ENCODE results near the gene ENTR1. TPM values are rescaled to one million over a fixed set of nuclear protein-coding genes. Genes with fewer than 3 reads are reported as not detected.

Gene ENTR1
- 59.1 TPM for polyA plus RNA-seq (ENCODE audit: insufficient read length)
- long read RNA-seq, donor 1, partial matches to known transcripts = 0 of 8 reads
- long read RNA-seq, donor 1, other reads (novel, unspliced or antisense) = 0 of 8 reads
- long read RNA-seq, donor 2, partial matches to known transcripts = 0 of 5 reads
- long read RNA-seq, donor 2, other reads (novel, unspliced or antisense) = 0 of 5 reads
- long read RNA-seq, donor 3, transcript ENTR1-204 (8 exons, 2,129 nt) = major isoform, 5 of 10 reads
- long read RNA-seq, donor 3, partial matches to known transcripts = 0 of 10 reads
- long read RNA-seq, donor 3, other reads (novel, unspliced or antisense) = 0 of 10 reads
- long read RNA-seq, donor 4, partial matches to known transcripts = 0 of 1 reads
- long read RNA-seq, donor 4, other reads (novel, unspliced or antisense) = 0 of 1 reads
- long read RNA-seq, donor 5, transcript ENTR1-204 (8 exons, 2,129 nt) = major isoform, 6 of 14 reads
- long read RNA-seq, donor 5, partial matches to known transcripts = 0 of 14 reads
- long read RNA-seq, donor 5, other reads (novel, unspliced or antisense) = 0 of 14 reads
- long read RNA-seq, donor 6, transcript ENTR1-204 (8 exons, 2,129 nt) = major isoform, 6 of 8 reads
- long read RNA-seq, donor 6, partial matches to known transcripts = 0 of 8 reads
- long read RNA-seq, donor 6, other reads (novel, unspliced or antisense) = 0 of 8 reads
- long read RNA-seq, donor 7, partial matches to known transcripts = 28 of 32 reads
- long read RNA-seq, donor 7, other reads (novel, unspliced or antisense) = 0 of 32 reads
- long read RNA-seq, donor 8, partial matches to known transcripts = 0 of 3 reads
- long read RNA-seq, donor 8, other reads (novel, unspliced or antisense) = 0 of 3 reads

GRCh38 chr9:136410500-136411287 lies at the start of gene ENTR1, which contains the start of gene PMPCA:
Gene ENTR1 (minus strand): TSS chr9:136410614. CDS start chr9:136410397, 217 bp downstream.
Gene PMPCA (plus strand): TSS chr9:136410658. CDS start chr9:136410669, 11 bp downstream.
- peak; percentile 87 for DNase-seq

- no peak for DNase-seq
Observed at GRCh38 chr9:136459425-136459824, 49.0 kb upstream of the ENTR1 start.

- no peak for DNase-seq
Observed at GRCh38 chr9:136457326-136457725, 46.9 kb upstream of the ENTR1 start.

GRCh38 chr9:136456258-136456657 lies 45.8 kb upstream of the ENTR1 start:
- DNase-seq = no peak

- no peak for DNase-seq
Observed at GRCh38 chr9:136455043-136456002, 44.9 kb upstream of the ENTR1 start.

GRCh38 chr9:136454026-136454796 lies 43.8 kb upstream of the ENTR1 start:
- DNase-seq = no peak

GRCh38 chr9:136453326-136453725 lies 42.9 kb upstream of the ENTR1 start:
- no peak for DNase-seq

- DNase-seq = no peak
Observed at GRCh38 chr9:136451221-136451877, 40.9 kb upstream of the ENTR1 start.

- no peak for DNase-seq
Observed at GRCh38 chr9:136448655-136449054, 38.2 kb upstream of the ENTR1 start.

GRCh38 chr9:136447173-136447778 lies 36.9 kb upstream of the ENTR1 start:
- DNase-seq = no peak

- no peak for DNase-seq
Observed at GRCh38 chr9:136445799-136446198, 35.4 kb upstream of the ENTR1 start.

GRCh38 chr9:136444102-136444501 lies 33.7 kb upstream of the ENTR1 start:
- no peak for DNase-seq

- no peak for DNase-seq
Observed at GRCh38 chr9:136443687-136444086, 33.3 kb upstream of the ENTR1 start.

- no peak for DNase-seq
Observed at GRCh38 chr9:136443087-136443486, 32.7 kb upstream of the ENTR1 start.

- no peak for DNase-seq
Observed at GRCh38 chr9:136442265-136442664, 31.9 kb upstream of the ENTR1 start.

- no peak for DNase-seq
Observed at GRCh38 chr9:136441681-136442245, 31.3 kb upstream of the ENTR1 start.

- no peak for DNase-seq
Observed at GRCh38 chr9:136441191-136441680, 30.8 kb upstream of the ENTR1 start.

Data from left kidney (tissue), 8 donors.